ENCODE results near the gene KDM6B.

Gene KDM6B

DNA sequence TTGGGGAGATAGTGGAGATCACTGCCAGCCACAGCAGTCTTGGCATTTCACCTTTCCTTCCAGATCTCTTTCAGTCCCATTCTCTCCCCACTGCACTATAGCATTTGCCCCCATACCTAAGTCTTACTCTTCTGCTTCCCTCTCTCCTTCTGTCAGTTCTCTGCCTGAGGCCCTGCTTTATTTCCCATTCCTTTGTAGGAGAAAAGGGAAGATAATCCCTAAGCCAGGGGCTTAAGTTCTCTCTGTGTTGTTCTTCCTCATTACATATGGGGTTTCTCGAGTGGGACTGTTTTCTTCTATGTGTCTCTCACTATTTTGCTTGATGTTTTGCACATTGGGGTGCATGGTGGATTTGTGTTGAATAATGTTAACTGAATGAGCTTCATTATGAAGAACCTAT lies 6.4 kb downstream of the KDM6B start:
- DNase-seq (ENCODE audit: low spot score), result no peak

- DNase-seq (ENCODE audit: low spot score), result no peak
Observed at GRCh38 chr17:7840875-7841274, 6.9 kb downstream of the KDM6B start.

DNA sequence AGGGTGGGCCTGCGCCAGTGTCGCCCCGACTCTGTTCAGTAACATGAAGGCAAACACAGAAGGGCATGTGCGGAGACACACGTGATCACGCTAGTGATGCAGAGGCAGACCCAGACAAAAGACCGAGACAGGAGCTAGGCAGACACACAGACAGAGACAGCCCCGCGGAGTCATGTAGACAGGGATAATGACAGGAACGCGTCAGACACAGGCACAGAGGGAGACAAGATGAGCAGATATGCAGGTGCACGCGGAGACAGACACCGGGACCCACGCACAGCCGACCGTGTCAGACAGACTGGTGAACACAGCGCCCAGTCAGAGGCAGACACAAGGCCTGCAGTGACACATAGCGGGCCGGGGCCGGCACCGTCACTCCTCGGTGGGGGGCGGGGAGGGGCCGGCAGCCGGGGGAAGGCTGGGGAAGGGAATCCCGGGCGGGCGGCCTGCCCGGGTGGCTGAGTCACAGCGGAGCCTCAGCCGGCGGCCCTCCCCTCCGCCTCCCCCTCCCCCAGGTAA lies 7.4 kb downstream of the KDM6B start:
- DNase-seq (ENCODE audit: low spot score), result peak; percentile 89

DNA sequence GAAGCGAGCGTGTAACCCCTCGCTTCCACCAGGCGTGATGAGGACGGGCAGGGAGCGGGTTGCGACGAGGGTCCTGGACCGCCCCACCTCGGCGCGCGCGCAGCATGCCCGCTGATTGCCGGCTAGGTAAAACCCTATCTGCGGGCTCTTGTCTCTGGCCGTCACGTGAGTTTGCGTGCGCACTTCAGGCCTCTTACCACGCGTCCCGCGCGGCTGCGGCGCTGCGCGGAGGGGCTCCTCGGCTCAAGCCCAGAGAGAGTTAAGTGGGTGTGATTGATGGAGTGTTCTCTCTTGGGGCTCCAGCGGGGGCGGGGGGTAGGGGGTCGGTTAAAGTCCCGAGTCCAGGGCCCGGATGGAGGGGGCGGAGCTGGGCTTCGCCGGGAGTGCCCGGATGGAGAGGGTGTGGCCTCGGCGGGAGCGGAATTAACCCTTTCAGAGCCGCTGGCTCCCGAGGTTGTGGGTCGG lies 7.9 kb downstream of the KDM6B start:
- DNase-seq (ENCODE audit: low spot score), result peak; percentile 79

GRCh38 chr17:7842380-7843256 lies 8.6 kb downstream of the KDM6B start:
- DNase-seq (ENCODE audit: low spot score), result peak; percentile 91

- DNase-seq (ENCODE audit: low spot score), result no peak
Observed at GRCh38 chr17:7843257-7843535, 9.2 kb downstream of the KDM6B start.

- DNase-seq (ENCODE audit: low spot score), result peak; percentile 91
Observed at GRCh38 chr17:7843536-7844291, 9.7 kb downstream of the KDM6B start.

DNA sequence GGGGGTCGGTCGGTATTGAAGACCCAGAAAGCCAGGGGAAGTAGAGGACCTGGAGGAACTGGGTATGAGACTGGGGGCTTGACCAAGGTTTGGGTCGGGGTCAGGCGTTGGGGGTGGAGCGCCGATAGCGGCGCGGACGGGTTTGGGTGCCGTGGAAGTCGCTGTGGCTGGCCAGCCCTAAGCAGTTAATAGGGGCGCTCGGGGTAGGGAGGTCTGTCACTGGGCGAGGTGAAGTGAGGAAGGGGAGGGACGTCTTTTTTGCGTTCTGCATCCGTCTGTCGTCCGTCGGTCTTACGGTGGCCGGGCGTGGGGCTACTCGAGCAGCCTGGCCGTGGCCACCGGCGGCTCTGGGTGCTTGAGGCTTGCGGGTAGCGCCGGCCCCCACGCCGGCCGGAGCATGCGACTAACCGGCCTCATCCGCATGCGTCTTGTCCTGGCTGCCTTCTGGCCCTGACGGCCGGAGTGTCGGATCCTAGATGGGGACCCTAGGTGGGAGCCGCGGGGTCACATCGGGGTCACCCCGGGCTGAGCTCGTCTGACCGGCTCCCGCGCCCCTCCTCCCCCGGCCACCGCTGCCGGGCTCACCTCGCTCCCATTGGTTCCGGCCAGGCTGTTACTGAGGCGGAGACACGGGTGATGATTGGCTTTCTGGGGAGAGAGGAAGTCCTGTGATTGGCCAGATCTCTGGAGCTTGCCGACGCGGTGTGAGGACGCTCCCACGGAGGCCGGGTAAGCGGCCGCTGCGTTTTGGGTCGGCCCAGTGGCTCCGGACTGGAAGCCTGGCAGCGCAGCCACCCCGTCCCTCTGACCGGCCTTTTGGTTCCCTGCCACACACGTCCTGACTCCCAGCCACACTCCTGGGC lies 10.5 kb downstream of the KDM6B start:
- DNase-seq (ENCODE audit: low spot score), result peak; percentile 84

GRCh38 chr17:7845359-7846062 lies 11.5 kb downstream of the KDM6B start:
- no peak for DNase-seq (ENCODE audit: low spot score)

- DNase-seq (ENCODE audit: low spot score), result no peak
Observed at GRCh38 chr17:7846063-7846735, 12.2 kb downstream of the KDM6B start.

DNA sequence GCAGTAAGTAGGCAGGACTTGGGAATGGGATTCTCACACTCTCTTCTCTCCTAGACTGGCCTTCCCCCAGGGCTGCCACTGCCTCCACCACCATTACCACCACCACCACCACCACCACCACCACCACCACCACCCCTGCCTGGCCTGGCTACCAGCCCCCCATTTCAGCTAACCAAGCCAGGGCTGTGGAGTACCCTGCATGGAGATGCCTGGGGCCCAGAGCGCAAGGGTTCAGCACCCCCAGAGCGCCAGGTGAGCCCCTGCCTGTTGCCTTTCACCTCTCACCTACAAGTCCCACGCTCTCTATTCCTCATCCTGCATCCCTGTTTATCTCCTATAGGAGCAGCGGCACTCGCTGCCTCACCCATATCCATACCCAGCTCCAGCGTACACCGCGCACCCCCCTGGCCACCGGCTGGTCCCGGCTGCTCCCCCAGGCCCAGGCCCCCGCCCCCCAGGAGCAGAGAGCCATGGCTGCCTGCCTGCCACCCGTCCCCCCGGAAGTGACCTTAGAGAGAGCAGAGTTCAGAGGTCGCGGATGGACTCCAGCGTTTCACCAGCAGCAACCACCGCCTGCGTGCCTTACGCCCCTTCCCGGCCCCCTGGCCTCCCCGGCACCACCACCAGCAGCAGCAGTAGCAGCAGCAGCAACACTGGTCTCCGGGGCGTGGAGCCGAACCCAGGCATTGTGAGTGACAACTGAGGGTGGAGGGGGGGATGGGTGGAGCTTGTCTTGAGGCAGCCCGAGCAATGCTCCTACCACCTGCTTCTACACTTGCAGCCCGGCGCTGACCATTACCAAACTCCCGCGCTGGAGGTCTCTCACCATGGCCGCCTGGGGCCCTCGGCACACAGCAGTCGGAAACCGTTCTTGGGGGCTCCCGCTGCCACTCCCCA lies 13.0 kb downstream of the KDM6B start:
- no peak for DNase-seq (ENCODE audit: low spot score)

GRCh38 chr17:7848131-7848579 lies 14.1 kb downstream of the KDM6B start:
- no peak for DNase-seq (ENCODE audit: low spot score)

GRCh38 chr17:7848739-7849129 lies 14.7 kb downstream of the KDM6B start:
- DNase-seq (ENCODE audit: low spot score), result no peak

DNA sequence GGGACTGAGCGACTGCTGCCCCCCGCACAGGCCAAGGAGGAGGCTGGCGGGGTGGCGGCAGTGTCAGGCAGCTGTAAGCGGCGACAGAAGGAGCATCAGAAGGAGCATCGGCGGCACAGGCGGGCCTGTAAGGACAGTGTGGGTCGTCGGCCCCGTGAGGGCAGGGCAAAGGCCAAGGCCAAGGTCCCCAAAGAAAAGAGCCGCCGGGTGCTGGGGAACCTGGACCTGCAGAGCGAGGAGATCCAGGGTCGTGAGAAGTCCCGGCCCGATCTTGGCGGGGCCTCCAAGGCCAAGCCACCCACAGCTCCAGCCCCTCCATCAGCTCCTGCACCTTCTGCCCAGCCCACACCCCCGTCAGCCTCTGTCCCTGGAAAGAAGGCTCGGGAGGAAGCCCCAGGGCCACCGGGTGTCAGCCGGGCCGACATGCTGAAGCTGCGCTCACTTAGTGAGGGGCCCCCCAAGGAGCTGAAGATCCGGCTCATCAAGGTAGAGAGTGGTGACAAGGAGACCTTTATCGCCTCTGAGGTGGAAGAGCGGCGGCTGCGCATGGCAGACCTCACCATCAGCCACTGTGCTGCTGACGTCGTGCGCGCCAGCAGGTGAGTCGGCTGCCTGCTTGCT lies 15.2 kb downstream of the KDM6B start:
- DNase-seq (ENCODE audit: low spot score), result no peak

DNA sequence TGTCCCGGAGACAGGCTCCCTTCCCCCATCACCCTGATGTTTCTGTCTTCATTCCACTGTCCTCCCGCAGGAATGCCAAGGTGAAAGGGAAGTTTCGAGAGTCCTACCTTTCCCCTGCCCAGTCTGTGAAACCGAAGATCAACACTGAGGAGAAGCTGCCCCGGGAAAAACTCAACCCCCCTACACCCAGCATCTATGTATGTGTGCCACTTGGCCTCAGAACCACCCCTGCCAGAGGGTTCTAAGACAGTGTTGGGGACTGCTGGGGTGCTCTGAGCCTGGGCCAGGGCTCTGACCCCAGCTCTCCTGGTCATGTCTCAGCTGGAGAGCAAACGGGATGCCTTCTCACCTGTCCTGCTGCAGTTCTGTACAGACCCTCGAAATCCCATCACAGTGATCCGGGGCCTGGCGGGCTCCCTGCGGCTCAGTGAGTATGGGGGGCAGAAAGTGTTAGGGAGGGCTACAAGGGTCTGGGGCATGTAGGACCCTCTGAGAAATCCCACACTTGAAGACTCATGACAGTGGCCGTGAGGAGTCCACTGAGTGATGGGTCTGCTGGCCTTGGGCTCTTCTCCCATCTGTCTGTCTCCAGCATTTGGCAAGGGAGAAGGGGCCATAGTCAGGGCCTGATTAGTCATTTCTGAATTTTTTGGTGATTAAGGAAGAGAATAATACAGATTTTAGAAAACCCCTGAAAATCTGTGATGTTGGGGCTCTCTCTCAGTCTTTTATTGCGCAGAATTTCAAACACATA lies 15.9 kb downstream of the KDM6B start:
- no peak for DNase-seq (ENCODE audit: low spot score)

GRCh38 chr17:7850701-7851437 lies 16.9 kb downstream of the KDM6B start:
- no peak for DNase-seq (ENCODE audit: low spot score)

DNA sequence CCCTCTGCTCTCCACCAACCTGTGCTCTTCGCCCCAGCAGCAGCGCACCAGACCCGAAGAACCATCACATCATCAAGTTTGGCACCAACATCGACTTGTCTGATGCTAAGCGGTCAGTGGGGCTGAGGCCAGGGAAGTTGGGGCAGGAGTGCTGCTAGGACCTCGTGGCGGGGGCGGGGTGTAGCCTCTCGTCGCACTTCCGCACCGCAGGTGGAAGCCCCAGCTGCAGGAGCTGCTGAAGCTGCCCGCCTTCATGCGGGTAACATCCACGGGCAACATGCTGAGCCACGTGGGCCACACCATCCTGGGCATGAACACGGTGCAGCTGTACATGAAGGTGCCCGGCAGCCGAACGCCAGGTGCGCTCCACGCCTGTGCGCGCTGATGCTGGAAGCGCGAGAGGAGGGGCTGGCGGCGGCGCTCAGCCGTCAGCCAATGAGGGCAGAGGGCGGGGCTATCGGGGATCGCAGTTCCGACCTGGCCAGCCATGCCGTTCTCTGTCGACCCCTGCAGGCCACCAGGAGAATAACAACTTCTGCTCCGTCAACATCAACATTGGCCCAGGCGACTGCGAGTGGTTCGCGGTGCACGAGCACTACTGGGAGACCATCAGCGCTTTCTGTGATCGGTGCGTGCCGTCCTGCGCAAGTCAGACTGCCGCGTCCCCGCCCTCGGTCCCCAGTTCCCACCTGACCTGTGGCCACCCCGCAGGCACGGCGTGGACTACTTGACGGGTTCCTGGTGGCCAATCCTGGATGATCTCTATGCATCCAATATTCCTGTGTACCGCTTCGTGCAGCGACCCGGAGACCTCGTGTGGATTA lies 17.6 kb downstream of the KDM6B start:
- DNase-seq (ENCODE audit: low spot score), result peak; percentile 95

Data from CD4-positive, alpha-beta T cell treated with Interleukin-6 at 100 ng/mL for 8 hours (primary cell).